Activated naive CD4-positive, alpha-beta T cell treated with anti-CD3 and anti-CD28 coated beads for 36 hours (primary cell): ENCODE results near the gene MKI67. TPM values are rescaled to one million over a fixed set of nuclear protein-coding genes. Genes with fewer than 3 reads are reported as not detected.
A peak's percentile ranks its signal among the peaks of the same experiment; 100 is the strongest.

Experiments used
- CTCF ChIA-PET: fragments of 350-600 bp; sonication (Branson Sonifier 250); formaldehyde crosslinking; loops from one replicate; lab custom pipeline; 2021; ENCODE audit warnings: antibody characterized with exemption; lab: Charles Lee
- DNase-seq: peaks from one replicate; pipeline ENCODE4 v3.0.0-alpha.2; 2020
- H3K27ac Mint-ChIP-seq: one replicate; pipeline ENCODE4 v1.8.0; 2021; ENCODE audit warnings: mild to moderate bottlenecking, mixed read lengths
- H3K27me3 Mint-ChIP-seq: one replicate; pipeline ENCODE4 v1.8.0; 2021; ENCODE audit warnings: low read depth, mixed read lengths
- H3K36me3 Mint-ChIP-seq: one replicate; pipeline ENCODE4 v1.8.0; 2021; ENCODE audit warnings: low read depth, mixed read lengths
- H3K4me1 Mint-ChIP-seq: one replicate; pipeline ENCODE4 v1.8.0; 2021; ENCODE audit warnings: low read depth, mixed read lengths
- H3K4me3 Mint-ChIP-seq: one replicate; pipeline ENCODE4 v1.8.0; 2021; ENCODE audit warnings: mild to moderate bottlenecking, moderate library complexity, mixed read lengths
- H3K9me3 Mint-ChIP-seq: one replicate; pipeline ENCODE4 v1.8.0; 2021; ENCODE audit warnings: mixed read lengths
- intact Hi-C: fragments of 100-400 bp; cut with micrococcal nuclease; formaldehyde crosslinking; loops from one replicate; pipeline ENCODE4 v1.15.1; 2023
- total RNA-seq, 2 experiments: library from RNA; stranded (reverse); gene quantifications; one replicate each; pipeline ENCODE4 v1.2.3, GENCODE V29; 2021

Gene MKI67
- total RNA-seq, 2 experiments from 2014 or later, result 266 to 273 TPM

- CTCF ChIA-PET, result interaction anchor here (0.8 to 16.7 kb wide), 6 partner anchors 10 to 150 kb away, joined by 3 to 281 read pairs (median 5); no protein-coding TSS in a partner anchor
- intact Hi-C loops, result loop anchor here (5.0 kb wide), 1 partner anchor 151 kb away; no protein-coding TSS in a partner anchor
- Mint-ChIP-seq H3K4me3 (no peak overlapping the region), H3K27ac (peak overlapping the region; percentile 34), H3K4me1 (peaks cover 56% of the 10 kb centered on the region), H3K36me3 (peaks cover 48% of the 10 kb centered on the region), H3K27me3 (no peaks in the 10 kb centered on the region), H3K9me3 (no peaks in the 10 kb centered on the region)
- no peak for DNase-seq
Observed at GRCh38 chr10:128061306-128062300, 64.6 kb downstream of the MKI67 start.

GRCh38 chr10:128060341-128061250 lies 65.6 kb downstream of the MKI67 start:
- peaks cover 48% of the 10 kb centered on the region for H3K4me1 Mint-ChIP-seq
- H3K36me3 Mint-ChIP-seq, result peaks cover 48% of the 10 kb centered on the region
- intact Hi-C loops, result loop anchor here (5.0 kb wide), 1 partner anchor 152 kb away; no protein-coding TSS in a partner anchor
- H3K27ac Mint-ChIP-seq, result peak overlapping the region; percentile 6
- H3K4me3 Mint-ChIP-seq, result no peak overlapping the region
- CTCF ChIA-PET, result interaction anchor here (1.9 to 16.7 kb wide), 4 partner anchors 9 to 26 kb away, joined by 6 to 281 read pairs (median 30); no protein-coding TSS in a partner anchor
- no peaks in the 10 kb centered on the region for H3K27me3 Mint-ChIP-seq
- no peaks in the 10 kb centered on the region for H3K9me3 Mint-ChIP-seq
- no peak for DNase-seq

- CTCF ChIA-PET, result interaction anchor here (1.9 to 16.7 kb wide), 3 partner anchors 9 to 25 kb away, joined by 6 to 281 read pairs (median 12); no protein-coding TSS in a partner anchor
- H3K36me3 Mint-ChIP-seq, result peaks cover 46% of the 10 kb centered on the region
- no peak for DNase-seq
- peaks cover 41% of the 10 kb centered on the region for H3K4me1 Mint-ChIP-seq
- H3K4me3 Mint-ChIP-seq, result no peak overlapping the region
- no peaks in the 10 kb centered on the region for H3K9me3 Mint-ChIP-seq
- H3K27me3 Mint-ChIP-seq, result no peaks in the 10 kb centered on the region
- peak overlapping the region; percentile 6 for H3K27ac Mint-ChIP-seq
- intact Hi-C loops, result loop anchor here (5.0 kb wide), 1 partner anchor 152 kb away; no protein-coding TSS in a partner anchor
Observed at GRCh38 chr10:128059982-128060293, 66.3 kb downstream of the MKI67 start.

- Mint-ChIP-seq H3K4me3 (no peak overlapping the region), H3K27ac (no peak overlapping the region), H3K9me3 (no peaks in the 10 kb centered on the region), H3K36me3 (peaks cover 43% of the 10 kb centered on the region), H3K4me1 (peaks cover 36% of the 10 kb centered on the region), H3K27me3 (no peaks in the 10 kb centered on the region)
- intact Hi-C loops, result no loop called here
- no peak for DNase-seq
- CTCF ChIA-PET, result interaction anchor here (0.7 to 16.7 kb wide), 5 partner anchors 10 to 25 kb away, joined by 3 to 281 read pairs (median 4); no protein-coding TSS in a partner anchor
Observed at GRCh38 chr10:128059266-128059981, 66.8 kb downstream of the MKI67 start.

- peaks cover 42% of the 10 kb centered on the region for H3K36me3 Mint-ChIP-seq
- DNase-seq, result no peak
- H3K27ac Mint-ChIP-seq, result no peak overlapping the region
- peaks cover 29% of the 10 kb centered on the region for H3K4me1 Mint-ChIP-seq
- no peaks in the 10 kb centered on the region for H3K9me3 Mint-ChIP-seq
- intact Hi-C loops, result no loop called here
- CTCF ChIA-PET, result interaction anchor here (0.7 to 2.6 kb wide), 4 partner anchors 10 to 24 kb away, joined by 3 to 12 read pairs (median 4); no protein-coding TSS in a partner anchor
- no peak overlapping the region for H3K4me3 Mint-ChIP-seq
- H3K27me3 Mint-ChIP-seq, result no peaks in the 10 kb centered on the region
Observed at GRCh38 chr10:128058750-128059134, 67.5 kb downstream of the MKI67 start.

GRCh38 chr10:128058106-128058749 lies 68.0 kb downstream of the MKI67 start:
- intact Hi-C loops, result no loop called here
- Mint-ChIP-seq H3K9me3 (no peaks in the 10 kb centered on the region), H3K27ac (no peak overlapping the region), H3K27me3 (no peaks in the 10 kb centered on the region), H3K4me3 (no peak overlapping the region), H3K4me1 (peaks cover 24% of the 10 kb centered on the region), H3K36me3 (peaks cover 37% of the 10 kb centered on the region)
- DNase-seq, result no peak
- CTCF ChIA-PET, result interaction anchor here (0.7 to 2.6 kb wide), 4 partner anchors 11 to 23 kb away, joined by 3 to 12 read pairs (median 4); no protein-coding TSS in a partner anchor

GRCh38 chr10:128056303-128057050 lies 69.7 kb downstream of the MKI67 start:
- no peaks in the 10 kb centered on the region for H3K9me3 Mint-ChIP-seq
- H3K4me1 Mint-ChIP-seq, result peaks cover 14% of the 10 kb centered on the region
- no peak overlapping the region for H3K27ac Mint-ChIP-seq
- intact Hi-C loops, result no loop called here
- no peaks in the 10 kb centered on the region for H3K27me3 Mint-ChIP-seq
- H3K4me3 Mint-ChIP-seq, result no peak overlapping the region
- H3K36me3 Mint-ChIP-seq, result peaks cover 38% of the 10 kb centered on the region
- CTCF ChIA-PET, result interaction anchor here (1.1 kb wide), 1 partner anchor 21 kb away, joined by 5 read pairs; no protein-coding TSS in a partner anchor
- no peak for DNase-seq

- no peaks in the 10 kb centered on the region for H3K9me3 Mint-ChIP-seq
- peaks cover 33% of the 10 kb centered on the region for H3K36me3 Mint-ChIP-seq
- CTCF ChIA-PET, result interaction anchor here (1.6 to 1.7 kb wide), 2 partner anchors 14 to 20 kb away, joined by 5 to 6 read pairs; no protein-coding TSS in a partner anchor
- peaks cover 25% of the 10 kb centered on the region for H3K4me1 Mint-ChIP-seq
- no peak overlapping the region for H3K4me3 Mint-ChIP-seq
- H3K27ac Mint-ChIP-seq, result peak overlapping the region; percentile 3
- no peaks in the 10 kb centered on the region for H3K27me3 Mint-ChIP-seq
- intact Hi-C loops, result no loop called here
- no peak for DNase-seq
Observed at GRCh38 chr10:128055061-128055868, 71.0 kb downstream of the MKI67 start.

GRCh38 chr10:128054163-128054970 lies 71.9 kb downstream of the MKI67 start:
- Mint-ChIP-seq H3K36me3 (peaks cover 34% of the 10 kb centered on the region), H3K27ac (no peak overlapping the region)
- CTCF ChIA-PET, result interaction anchor here (1.6 to 1.7 kb wide), 2 partner anchors 15 to 19 kb away, joined by 5 to 6 read pairs; no protein-coding TSS in a partner anchor

More at GRCh38 chr10:128054163-128054970, 71.9 kb downstream of the MKI67 start:
- Mint-ChIP-seq H3K4me3 (no peak overlapping the region), H3K9me3 (no peaks in the 10 kb centered on the region), H3K27me3 (no peaks in the 10 kb centered on the region), H3K4me1 (peaks cover 33% of the 10 kb centered on the region)
- intact Hi-C loops, result no loop called here
- no peak for DNase-seq
